Common myeloid progenitor, CD34-positive (primary cell): ENCODE data around the gene SLC16A8.

Experiments used
- CTCF ChIA-PET: fragments of 350-600 bp; sonication (Branson Sonifier 250); formaldehyde crosslinking; loops from one replicate; lab custom pipeline; 2021; ENCODE audit warnings: antibody characterized with exemption; lab: Charles Lee
- POLR2A ChIA-PET: fragments of 350-600 bp; sonication (Branson Sonifier 250); formaldehyde crosslinking; loops from one replicate; lab custom pipeline; 2021; ENCODE audit warnings: antibody characterized with exemption; lab: Charles Lee
- DNase-seq, 3 donors: peaks; one replicate each; pipeline versions ENCODE4 v3.0.0 to v3.0.0-alpha.2; 2013
- H3K27ac ChIP-seq, 2 experiments: 1 replicate in 1 of 2; 2 replicates in 1 of 2; pipeline ENCODE4 v1.7.0; 2013; ENCODE audit warnings: inconsistent platforms in 2 of 2, low read length in 2 of 2, mild to moderate bottlenecking in 2 of 2, low read depth in 1 of 2, moderate library complexity in 1 of 2; ENCODE audit not compliant: severe bottlenecking in 2 of 2, insufficient read depth in 1 of 2, poor library complexity in 1 of 2
- H3K27me3 ChIP-seq, 5 experiments: replicated peaks in 2 of 5; 1 replicate in 3 of 5; 2 replicates in 2 of 5; pipeline versions ENCODE4 v1.6.1 to v1.7.0; 2013; ENCODE audit warnings: low read length in 4 of 5, mild to moderate bottlenecking in 2 of 5, moderate library complexity in 2 of 5, inconsistent platforms in 1 of 5; ENCODE audit not compliant: insufficient read depth in 5 of 5, control insufficient read depth in 4 of 5
- H3K36me3 ChIP-seq, 4 experiments: 1 replicate in 2 of 4; 2 replicates in 2 of 4; pipeline versions ENCODE4 v1.6.1 to v1.7.0; 2013; ENCODE audit warnings: low read length in 3 of 4, control low read depth in 1 of 4, mild to moderate bottlenecking in 1 of 4; ENCODE audit not compliant: control insufficient read depth in 4 of 4, insufficient read depth in 4 of 4
- H3K4me1 ChIP-seq, 4 experiments: 1 replicate in 3 of 4; 2 replicates in 1 of 4; pipeline versions ENCODE4 v1.6.1 to v1.7.1; 2013; ENCODE audit warnings: low read length in 3 of 4, mild to moderate bottlenecking in 3 of 4, control low read depth in 1 of 4, inconsistent platforms in 1 of 4, moderate library complexity in 1 of 4; ENCODE audit not compliant: control insufficient read depth in 4 of 4, insufficient read depth in 4 of 4; ENCODE audit errors: control extremely low read depth in 1 of 4
- H3K4me3 ChIP-seq, 7 experiments: 1 replicate in 4 of 7; 2 replicates in 3 of 7; pipeline versions ENCODE4 v1.5.1 to v1.7.0; 2013; ENCODE audit warnings: mild to moderate bottlenecking in 7 of 7, low read length in 6 of 7, moderate library complexity in 6 of 7, inconsistent platforms in 2 of 7, low read depth in 2 of 7, control low read depth in 1 of 7; ENCODE audit not compliant: insufficient read depth in 4 of 7, control insufficient read depth in 1 of 7; ENCODE audit errors: extremely low read depth in 1 of 7
- H3K9me3 ChIP-seq, 5 experiments: 1 replicate in 4 of 5; 2 replicates in 1 of 5; pipeline versions ENCODE4 v1.6.1 to v1.7.1; 2013; ENCODE audit warnings: low read length in 4 of 5, mild to moderate bottlenecking in 2 of 5, inconsistent platforms in 1 of 5, low read depth in 1 of 5, moderate library complexity in 1 of 5; ENCODE audit not compliant: control insufficient read depth in 4 of 5, insufficient read depth in 2 of 5; ENCODE audit errors: control extremely low read depth in 1 of 5
- WGBS: methylation state at CpG from one replicate; pipeline ENCODE4 v1.1.5; 2013; ENCODE audit not compliant: insufficient coverage; 5-methylcytosine and 5-hydroxymethylcytosine counted together

Gene SLC16A8

GRCh38 chr22:38067761-38068360 lies 16.1 kb downstream of the SLC16A8 start:
- Histone ChIP-seq H3K9me3 (no peaks in the 10 kb centered on the region), H3K27me3 (no peaks in the 10 kb centered on the region), H3K4me3 (no peak overlapping the region), H3K36me3 (peaks cover 13 to 88% (median 48%) of the 10 kb centered on the region in 4 experiments), H3K27ac (no peak overlapping the region), H3K4me1 (no peaks in the 10 kb centered on the region)
- ChIA-PET CTCF (interaction anchor here (0.8 to 4.4 kb wide), 3 partner anchors 15 to 77 kb away, joined by 3 to 16 read pairs (median 4); no protein-coding TSS in a partner anchor), POLR2A (interaction anchor here (0.6 kb wide), 1 partner anchor 1746 kb away, joined by 3 read pairs; no protein-coding TSS in a partner anchor)
- DNase-seq: no peak
- WGBS: 97% methylated on average over 12 of the region's 13 CpGs

DNA sequence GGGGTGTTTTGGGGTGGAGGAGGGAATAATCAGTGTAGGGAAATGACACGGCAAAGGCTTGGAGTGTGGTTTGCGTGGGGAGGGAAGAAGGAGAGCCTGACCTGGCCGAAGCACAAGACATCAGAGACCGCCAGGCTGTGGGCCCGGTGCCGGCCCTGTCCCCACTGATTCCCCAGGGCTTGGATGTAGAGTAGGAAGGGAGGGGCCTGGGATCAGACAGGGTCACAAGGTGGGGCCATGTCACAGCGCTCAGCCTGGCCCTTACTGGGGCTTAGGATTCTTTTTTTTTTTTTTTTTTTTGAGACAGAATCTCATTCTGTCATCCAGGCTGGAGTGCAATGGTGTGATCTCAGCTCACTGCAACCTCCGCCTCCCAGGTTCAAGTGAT lies 17.0 kb downstream of the SLC16A8 start:
- CTCF ChIA-PET: interaction anchor here (1.5 to 4.4 kb wide), 2 partner anchors 14 to 76 kb away, joined by 3 to 16 read pairs; no protein-coding TSS in a partner anchor
- Histone ChIP-seq H3K4me1 (no peaks in the 10 kb centered on the region), H3K36me3 (peaks cover 13 to 83% (median 43%) of the 10 kb centered on the region in 4 experiments), H3K27me3 (no peaks in the 10 kb centered on the region), H3K27ac (no peak overlapping the region), H3K9me3 (no peaks in the 10 kb centered on the region), H3K4me3 (no peak overlapping the region)
- WGBS: 92% methylated on average over 3 of the region's 8 CpGs
- POLR2A ChIA-PET: interaction anchor here (0.6 kb wide), 1 partner anchor 167 kb away, joined by 3 read pairs; no protein-coding TSS in a partner anchor
- no peak for DNase-seq

DNA sequence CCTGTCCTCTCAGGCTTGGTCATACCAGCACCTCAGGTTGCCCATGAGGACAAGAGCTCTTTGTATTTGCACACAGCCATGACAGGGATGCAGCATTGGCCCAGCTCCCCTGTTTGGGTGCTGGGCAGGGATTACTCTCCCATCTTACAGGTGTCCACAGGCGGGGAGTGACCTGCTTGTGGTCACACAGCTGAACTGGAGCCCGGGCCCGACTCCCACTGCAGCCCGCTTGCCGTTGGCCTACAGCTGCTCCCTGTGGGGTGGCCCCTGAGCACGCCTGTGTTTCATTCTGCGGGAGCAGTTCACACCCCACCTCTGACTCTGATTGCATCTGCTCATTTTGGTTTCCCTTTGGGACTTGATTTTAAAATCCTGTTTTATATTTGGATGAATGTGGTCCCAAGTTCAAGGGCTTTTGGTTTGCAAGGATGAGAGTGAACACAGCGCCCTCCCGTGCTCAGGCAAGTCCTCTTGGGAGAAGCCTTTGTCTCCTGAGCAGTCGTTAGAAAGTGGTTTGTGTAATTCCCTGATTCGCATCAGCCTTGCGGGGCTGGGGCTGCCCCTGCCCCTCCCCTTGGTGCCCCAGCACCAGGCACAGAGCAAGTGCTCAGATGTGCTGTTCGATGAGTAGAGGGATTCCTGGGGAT lies 17.5 kb downstream of the SLC16A8 start:
- Histone ChIP-seq H3K4me3 (no peak overlapping the region), H3K36me3 (peaks cover 12 to 82% (median 41%) of the 10 kb centered on the region in 4 experiments), H3K4me1 (no peaks in the 10 kb centered on the region), H3K27me3 (no peaks in the 10 kb centered on the region), H3K9me3 (no peaks in the 10 kb centered on the region), H3K27ac (no peak overlapping the region)
- CTCF ChIA-PET: interaction anchor here (1.4 to 1.7 kb wide), 2 partner anchors 13 to 29 kb away, joined by 3 to 11 read pairs; no protein-coding TSS in a partner anchor
- POLR2A ChIA-PET: interaction anchor here (0.6 kb wide), 1 partner anchor 167 kb away, joined by 3 read pairs; no protein-coding TSS in a partner anchor
- WGBS: 99% methylated on average over 12 of the region's 13 CpGs
- DNase-seq: no peak

- POLR2A ChIA-PET: interaction anchor here (0.6 kb wide), 1 partner anchor 497 kb away, joined by 3 read pairs; no protein-coding TSS in a partner anchor
- peaks cover 10 to 75% (median 39%) of the 10 kb centered on the region in 4 experiments for H3K36me3 ChIP-seq
- whole genome bisulfite sequencing: 98% methylated on average over 5 of the region's 8 CpGs
- DNase-seq: no peak
- H3K9me3 ChIP-seq: no peaks in the 10 kb centered on the region
- CTCF ChIA-PET: interaction anchor here (0.9 to 1.7 kb wide), 3 partner anchors 12 to 33 kb away, joined by 3 to 11 read pairs (median 3); no protein-coding TSS in a partner anchor
- no peaks in the 10 kb centered on the region for H3K4me1 ChIP-seq
- no peaks in the 10 kb centered on the region for H3K27me3 ChIP-seq
- H3K4me3 ChIP-seq: no peak overlapping the region
- H3K27ac ChIP-seq: no peak overlapping the region
These were observed 18.4 kb downstream of the SLC16A8 start for GRCh38 chr22:38065539-38065938.

DNA sequence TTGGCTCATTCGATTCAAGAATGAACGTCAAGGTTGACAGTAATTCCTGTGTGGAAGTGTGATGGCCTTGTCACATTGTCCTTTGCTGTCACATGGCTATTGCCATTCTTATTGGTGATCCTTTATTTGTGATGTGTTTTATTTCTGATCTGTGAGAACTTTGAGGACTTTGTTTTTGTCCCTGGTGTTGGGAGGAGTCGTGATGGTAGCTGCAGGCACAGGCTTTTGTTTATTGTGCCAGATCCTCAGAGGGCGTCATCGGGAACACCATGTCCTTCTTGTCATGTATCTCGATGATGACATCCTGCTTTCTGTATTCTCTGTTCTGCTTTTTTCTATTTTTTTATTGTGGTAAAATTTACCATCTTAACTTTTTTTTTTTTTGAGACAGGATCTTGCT lies 21.2 kb downstream of the SLC16A8 start:
- Histone ChIP-seq H3K9me3 (no peaks in the 10 kb centered on the region), H3K27ac (no peak overlapping the region), H3K4me3 (no peak overlapping the region), H3K4me1 (peaks cover 0 to 2% (median under 1%) of the 10 kb centered on the region in 4 experiments), H3K27me3 (no peaks in the 10 kb centered on the region), H3K36me3 (peaks cover 14 to 64% (median 33%) of the 10 kb centered on the region in 4 experiments)
- POLR2A ChIA-PET: no interaction called here
- DNase-seq: no peak
- CTCF ChIA-PET: interaction anchor here (0.7 to 1.0 kb wide), 2 partner anchors 10 to 11 kb away, joined by 3 to 4 read pairs; no protein-coding TSS in a partner anchor
- WGBS: 96% methylated on average over 3 of the region's 6 CpGs

- POLR2A ChIA-PET: no interaction called here
These were observed 26.8 kb downstream of the SLC16A8 start, which contains the start of gene PICK1 for GRCh38 chr22:38056969-38057891. Gene PICK1 (plus strand): TSS chr22:38057404. CDS start chr22:38057810, 406 bp downstream.

More at GRCh38 chr22:38056969-38057891, 26.8 kb downstream of the SLC16A8 start, which contains the start of gene PICK1:
- H3K4me3 ChIP-seq: peak within 1 kb of the TSS; percentile 67 to 97 (median 91)
- CTCF ChIA-PET: interaction anchor here (1.0 kb wide), 1 partner anchor 234 kb away, joined by 3 read pairs; no protein-coding TSS in a partner anchor
- H3K4me1 ChIP-seq: peaks cover 0 to 14% (median 4%) of the 10 kb centered on the region in 4 experiments
- H3K36me3 ChIP-seq: peaks cover 8 to 20% (median 12%) of the 10 kb centered on the region in 4 experiments
- DNase-seq: peak; percentile 72 to 84 (median 77)
- 0% methylated on average over 25 of the region's 47 CpGs for WGBS
- H3K9me3 ChIP-seq: no peaks in the 10 kb centered on the region
- H3K27me3 ChIP-seq: no peaks in the 10 kb centered on the region
- peak within 1 kb of the TSS; percentile 84 to 86 for H3K27ac ChIP-seq
